Posterior cingulate gyrus (tissue), 11 donors: ENCODE results near the gene IFTAP.

Source experiments
- DNase-seq, 10 donors: peaks; one replicate each; pipeline versions ENCODE4 v3.0.0 to v3.0.0-alpha.2; 2020 to 2021; ENCODE audit warnings: mixed read lengths in 3 of 10
- intact Hi-C: fragments of 100-400 bp; cut with DNase I; formaldehyde crosslinking; loops from one replicate; pipeline ENCODE4 v1.15.1; 2023

Gene IFTAP

GRCh38 chr11:36700246-36700645, 105.9 kb downstream of the IFTAP start:
- intact Hi-C loops, result no loop called here

DNA sequence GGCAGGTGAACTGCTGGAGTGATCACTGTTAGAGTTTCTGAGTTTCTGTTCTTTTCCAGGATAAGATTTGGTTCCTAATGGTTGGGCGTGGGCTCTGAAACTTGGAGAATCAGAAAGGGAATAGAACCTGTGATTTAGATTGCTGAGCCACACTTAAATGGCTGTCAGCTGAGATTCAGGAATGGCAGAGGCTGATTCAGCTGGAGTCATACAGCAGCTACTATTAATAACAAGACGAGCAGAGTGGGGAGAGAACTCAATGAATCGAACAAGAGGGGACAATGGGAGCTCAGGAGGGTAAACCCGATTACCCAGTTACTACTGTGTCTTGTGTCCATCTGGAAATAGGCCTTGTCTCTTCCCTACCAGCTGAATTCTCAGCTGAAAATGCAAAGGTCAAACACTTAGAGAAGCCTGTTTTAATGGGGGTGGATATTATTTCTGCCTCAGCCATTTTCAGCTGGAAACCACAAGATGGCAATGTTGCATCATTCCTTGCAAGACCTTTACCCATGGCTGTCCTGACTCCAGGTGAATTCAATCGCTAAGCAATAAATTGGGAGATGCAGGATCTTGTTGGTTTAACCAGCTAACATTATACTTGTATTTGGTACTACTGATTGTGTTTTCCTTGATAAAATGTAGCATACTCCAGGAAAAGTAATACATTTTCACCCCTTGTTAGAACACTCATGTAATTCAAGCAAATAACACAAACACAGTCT, 108.2 kb downstream of the IFTAP start:
- peak in 4 of 10 donors; percentile 16 to 62 (median 20) for DNase-seq
- intact Hi-C loops, result loop anchor here (1.0 kb wide), 1 partner anchor 45 kb away; no protein-coding TSS in a partner anchor

More at GRCh38 chr11:36700246-36700645, 105.9 kb downstream of the IFTAP start:
- DNase-seq, result no peak

DNA sequence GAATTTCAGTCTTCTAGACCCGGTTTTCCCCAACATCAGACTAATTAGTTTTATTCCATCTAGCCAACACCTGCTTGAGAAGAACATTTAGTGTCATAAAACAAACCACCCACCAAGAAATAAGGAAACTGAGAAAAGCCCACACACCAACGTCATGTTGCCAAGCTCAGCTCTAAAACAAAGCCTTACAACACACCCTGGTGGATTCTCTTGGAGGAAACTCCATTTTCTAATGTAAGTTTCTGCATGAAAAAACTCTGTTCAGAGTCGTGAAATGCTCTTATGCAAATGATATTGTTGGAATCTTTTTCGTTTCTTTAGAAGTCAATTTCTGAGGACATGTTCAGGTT, 108.7 kb downstream of the IFTAP start:
- intact Hi-C loops, result no loop called here
- no peak for DNase-seq
